ENCODE measurements around the gene RCOR3.
"Not testable (repeated sequence)": the region's sequence is repeated elsewhere in the genome, so short reads cannot be mapped to it uniquely, and the experiment has no call there.

The RCOR3 gene

GRCh38 chr1:211247921-211248320 is 11.2 kb upstream of the RCOR3 start:
- DNase-seq (ENCODE audit: low read depth), result no peak
- H3K4me3 ChIP-seq (ENCODE audit: low read depth, low read length), result no peak overlapping the region
- TF ChIP-seq CTCF (IDR thresholded peaks at IDR 0.05; ENCODE audit: insufficient read depth, low read depth, low read length, missing control alignments), result no peak

- DNase-seq (ENCODE audit: low read depth); H3K4me3 ChIP-seq (ENCODE audit: low read depth, low read length): not testable (repeated sequence)
Observed at GRCh38 chr1:211249611-211250010, 9.6 kb upstream of the RCOR3 start.

GRCh38 chr1:211257826-211258225 is 1.3 kb upstream of the RCOR3 start:
- no peak for TF ChIP-seq CTCF (IDR thresholded peaks at IDR 0.05; ENCODE audit: insufficient read depth, low read depth, low read length, missing control alignments)
- no peak for DNase-seq (ENCODE audit: low read depth)

GRCh38 chr1:211258310-211258755 is 833 bp upstream of the RCOR3 start:
- peak; percentile 8 for TF ChIP-seq CTCF (IDR thresholded peaks at IDR 0.05; ENCODE audit: insufficient read depth, low read depth, low read length, missing control alignments)
- H3K4me3 ChIP-seq (ENCODE audit: low read depth, low read length), result peak overlapping the region; percentile 80
- peak; percentile 87 for DNase-seq (ENCODE audit: low read depth)

More at GRCh38 chr1:211257826-211258225, 1.3 kb upstream of the RCOR3 start:
- H3K4me3 ChIP-seq (ENCODE audit: low read depth, low read length), result peak overlapping the region; percentile 80

GRCh38 chr1:211259638-211260126 is 516 bp downstream of the RCOR3 start:
- DNase-seq (ENCODE audit: low read depth), result no peak
- no peak for TF ChIP-seq CTCF (IDR thresholded peaks at IDR 0.05; ENCODE audit: insufficient read depth, low read depth, low read length, missing control alignments)
- peak overlapping the region; percentile 89 for H3K4me3 ChIP-seq (ENCODE audit: low read depth, low read length)

- no peak for TF ChIP-seq CTCF (IDR thresholded peaks at IDR 0.05; ENCODE audit: insufficient read depth, low read depth, low read length, missing control alignments)
- peak; percentile 76 for DNase-seq (ENCODE audit: low read depth)
- H3K4me3 ChIP-seq (ENCODE audit: low read depth, low read length), result peak overlapping the region; percentile 89
Observed at GRCh38 chr1:211260141-211261107, 1.3 kb downstream of the RCOR3 start.

GRCh38 chr1:211261229-211261628 is 2.1 kb downstream of the RCOR3 start:
- no peak for DNase-seq (ENCODE audit: low read depth)
- no peak for TF ChIP-seq CTCF (IDR thresholded peaks at IDR 0.05; ENCODE audit: insufficient read depth, low read depth, low read length, missing control alignments)
- peak overlapping the region; percentile 89 for H3K4me3 ChIP-seq (ENCODE audit: low read depth, low read length)

- DNase-seq (ENCODE audit: low read depth), result not testable (repeated sequence)
Observed at GRCh38 chr1:211263022-211263421, 3.9 kb downstream of the RCOR3 start.

More at GRCh38 chr1:211263022-211263421, 3.9 kb downstream of the RCOR3 start:
- not testable (repeated sequence) for H3K4me3 ChIP-seq (ENCODE audit: low read depth, low read length)
